GM12878 (cell line): ENCODE data around the gene SSH2. TPM values are rescaled to one million over a fixed set of nuclear protein-coding genes. Genes with fewer than 3 reads are reported as not detected.

Experiments used
- ATAC-seq: fragments of 200-7000 bp; cut with Tn5 transposase; 3 replicates; pipeline ENCODE4 v1.9.1; 2020; ENCODE audit warnings: mild to moderate bottlenecking, moderate library complexity
- BruUV-seq: library from RNA; stranded (reverse); fragments of 400-500 nt; replicated peaks from 2 replicates; lab custom pipeline; 2021; lab: Mats Ljungman, UMichigan
- CTCF ChIA-PET: fragments of 300-600 bp; sonication (Branson Sonifier 250); formaldehyde crosslinking; extraction: SDS; loops from one replicate; lab custom pipeline; 2021; ENCODE audit warnings: inconsistent platforms; lab: Yijun Ruan, JAX
- POLR2A ChIA-PET: fragments of 350-600 bp; formaldehyde crosslinking; extraction: SDS; loops from one replicate; lab custom pipeline; 2021; ENCODE audit warnings: inconsistent platforms; lab: Charles Lee
- RAD21 ChIA-PET: fragments of 300-600 bp; sonication (Branson Sonifier 250); formaldehyde crosslinking; loops from one replicate; lab custom pipeline; 2023; ENCODE audit warnings: antibody characterized with exemption; ENCODE audit not compliant: unreplicated experiment; lab: Charles Lee
- SMC1A ChIA-PET: fragments of 300-600 bp; sonication (Branson Sonifier 250); formaldehyde crosslinking; loops from one replicate; lab custom pipeline; 2023; ENCODE audit not compliant: unreplicated experiment, uncharacterized antibody; lab: Charles Lee
- DNase-seq: peaks from one replicate; pipeline ENCODE4 v3.0.0-alpha.2; 2011; ENCODE audit warnings: low read depth, low spot score
- FAIRE-seq: peaks from 3 replicates; lab custom pipeline; 2011; peaks lifted over from hg19 to GRCh38; lab: Jason Lieb, UNC
- H2AFZ ChIP-seq: 2 replicates; pipeline ENCODE4 v1.6.0; 2011; ENCODE audit warnings: low read depth, low read length, control low read depth; ENCODE audit not compliant: control insufficient read depth
- H3K27ac ChIP-seq: 2 replicates; pipeline ENCODE4 v1.5.1; 2011; ENCODE audit warnings: control low read depth; ENCODE audit not compliant: control insufficient read depth, insufficient read depth
- H3K27me3 ChIP-seq, 2 experiments: replicated peaks in 1 of 2; 2 replicates each; pipeline versions ENCODE4 v1.6.0 to v1.6.1; 2011; ENCODE audit warnings: low read length in 1 of 2; ENCODE audit not compliant: control insufficient read depth in 2 of 2, insufficient read depth in 2 of 2
- H3K36me3 ChIP-seq, 2 experiments: 2 replicates each; pipeline ENCODE4 v1.5.1; 2011; ENCODE audit warnings: low read length in 1 of 2; ENCODE audit not compliant: control insufficient read depth in 2 of 2, insufficient read depth in 2 of 2
- H3K4me1 ChIP-seq: 2 replicates; pipeline ENCODE4 v1.6.1; 2011; ENCODE audit warnings: mild to moderate bottlenecking, low read length, moderate library complexity, mixed read lengths; ENCODE audit not compliant: control insufficient read depth, insufficient read depth
- H3K4me2 ChIP-seq: 2 replicates; pipeline ENCODE4 v1.6.0; 2011; ENCODE audit warnings: control low read depth; ENCODE audit not compliant: control insufficient read depth, insufficient read depth
- H3K4me3 ChIP-seq: fragments of 200-600 bp; sonication (generic); 2 replicates; pipeline ENCODE4 v1.5.1; 2016
- H3K79me2 ChIP-seq: 2 replicates; pipeline ENCODE4 v1.6.0; 2011; ENCODE audit warnings: low read length; ENCODE audit not compliant: control insufficient read depth, insufficient read depth
- H3K9ac ChIP-seq: 2 replicates; pipeline ENCODE4 v1.8.0; 2011; ENCODE audit warnings: low read length, control low read depth, mixed read lengths; ENCODE audit not compliant: control insufficient read depth, insufficient read depth
- H3K9me3 ChIP-seq: replicated peaks from 3 replicates; pipeline ENCODE4 v1.5.1; 2011; ENCODE audit warnings: mild to moderate bottlenecking, low read length; ENCODE audit not compliant: control insufficient read depth, insufficient read depth
- H4K20me1 ChIP-seq: 2 replicates; pipeline ENCODE4 v1.6.0; 2011; ENCODE audit not compliant: control insufficient read depth, insufficient read depth
- BHLHE40 ChIP-seq, 2 experiments: fragments of 450-650 bp in 1 of 2; IDR thresholded peaks; 2 replicates each; pipeline ENCODE4 v1.6.1; 2011 to 2017; ENCODE audit warnings: low read depth in 2 of 2, borderline replicate concordance in 1 of 2, improper control_type of control experiment in 1 of 2, low read length in 1 of 2, mild to moderate bottlenecking in 1 of 2
- ELK1 ChIP-seq: IDR thresholded peaks from 2 replicates; pipeline ENCODE4 v1.6.1; 2012; ENCODE audit warnings: low read depth, low read length, improper control_type of control experiment
- GATAD2B ChIP-seq: fragments of 450-650 bp; conservative IDR thresholded peaks from 2 replicates; pipeline ENCODE4 v1.6.1; 2017; ENCODE audit warnings: low read depth, mild to moderate bottlenecking, moderate library complexity
- NR2C1 ChIP-seq: fragments of 450-650 bp; IDR thresholded peaks from 2 replicates; pipeline ENCODE4 v1.6.1; 2017; ENCODE audit warnings: antibody characterized with exemption, mild to moderate bottlenecking, moderate library complexity
- PRDM15 ChIP-seq: fragments of 450-650 bp; formaldehyde crosslinking; IDR thresholded peaks from 2 replicates; pipeline ENCODE4 v1.4.0; 2020; ENCODE audit warnings: mild to moderate bottlenecking, moderate library complexity
- RAD21 ChIP-seq: IDR thresholded peaks from 2 replicates; pipeline ENCODE4 v1.6.1; 2011; ENCODE audit warnings: mild to moderate bottlenecking, low read depth, low read length, moderate library complexity; ENCODE audit not compliant: insufficient read depth
- TCF3 ChIP-seq: IDR thresholded peaks from 2 replicates; pipeline ENCODE4 v1.6.1; 2012; ENCODE audit warnings: low read depth, mild to moderate bottlenecking, low read length, borderline replicate concordance; ENCODE audit not compliant: insufficient read depth
- TCF7 ChIP-seq: IDR thresholded peaks from 2 replicates; pipeline ENCODE4 v1.6.1; 2014; ENCODE audit warnings: antibody characterized with exemption, borderline replicate concordance
- ZZZ3 ChIP-seq: IDR thresholded peaks from 2 replicates; pipeline ENCODE4 v1.6.1; 2011; ENCODE audit warnings: low read depth; ENCODE audit not compliant: control insufficient read depth, insufficient read length
- WGBS: methylation state at CpG from one replicate; pipeline ENCODE4 v1.1.6; 2016; ENCODE audit warnings: low lambda C conversion rate; ENCODE audit not compliant: insufficient replicate concordance, insufficient coverage; ENCODE audit errors: missing lambda C conversion rate; 5-methylcytosine and 5-hydroxymethylcytosine counted together
- in situ Hi-C: fragments of 300-500 bp; cut with MboI; formaldehyde crosslinking; loops from 9 replicates; pipeline ENCODE4 v1.14.3; 2018; ENCODE audit warnings: mixed read lengths
- intact Hi-C: fragments of 100-400 bp; cut with micrococcal nuclease; formaldehyde crosslinking; loops from one replicate; pipeline ENCODE4 v1.14.2; 2022; ENCODE audit not compliant: unreplicated experiment
- polyA plus RNA-seq, 11 experiments: library from polyadenylated mRNA; depleted of rRNA in 4 of 11; unstranded in 6 of 11; stranded (reverse) in 5 of 11; fragments of >200 nt; fragmentation: Nextera tagmentation in 4 of 11; fragmentation: Illumina TruSeq in 1 of 11; extraction: Ambion mirVana in 4 of 11; extraction: Trizol in 1 of 11; gene quantifications; 1 replicate in 1 of 11; 2 replicates in 10 of 11; pipeline versions ENCODE4 v1.2.1 to v1.2.3, GENCODE V29; 2011 to 2016; ENCODE audit warnings: inconsistent platforms in 2 of 11, missing spikeins in 2 of 11, low read depth in 1 of 11
- total RNA-seq, 4 experiments: library from RNA; depleted of rRNA in 3 of 4; stranded (reverse); fragments of >200 nt in 3 of 4; fragmentation: Illumina TruSeq in 1 of 4; extraction: Trizol in 1 of 4; gene quantifications; 2 replicates each; pipeline versions ENCODE4 v1.2.1 to v1.2.3, GENCODE V29; 2013 to 2021
- TF ChIP-seq, protein P1 (sequence below): fragments of 150-350 bp; IDR thresholded peaks from 2 replicates; pipeline ENCODE4 v1.6.1; 2016; ENCODE audit warnings: low read depth, low read length

SSH2 gene
- total and polyA plus RNA-seq, 10 of the 15 experiments (the other 5 are each of a cell fraction or from before 2014, with no cell fraction given) = 9.3 to 65.9 (median 34.0) TPM

GRCh38 chr17:29592850-29593551, 337.0 kb downstream of the SSH2 start, which contains the start of gene ANKRD13B (continued):
- TF ChIP-seq, protein P1, sequence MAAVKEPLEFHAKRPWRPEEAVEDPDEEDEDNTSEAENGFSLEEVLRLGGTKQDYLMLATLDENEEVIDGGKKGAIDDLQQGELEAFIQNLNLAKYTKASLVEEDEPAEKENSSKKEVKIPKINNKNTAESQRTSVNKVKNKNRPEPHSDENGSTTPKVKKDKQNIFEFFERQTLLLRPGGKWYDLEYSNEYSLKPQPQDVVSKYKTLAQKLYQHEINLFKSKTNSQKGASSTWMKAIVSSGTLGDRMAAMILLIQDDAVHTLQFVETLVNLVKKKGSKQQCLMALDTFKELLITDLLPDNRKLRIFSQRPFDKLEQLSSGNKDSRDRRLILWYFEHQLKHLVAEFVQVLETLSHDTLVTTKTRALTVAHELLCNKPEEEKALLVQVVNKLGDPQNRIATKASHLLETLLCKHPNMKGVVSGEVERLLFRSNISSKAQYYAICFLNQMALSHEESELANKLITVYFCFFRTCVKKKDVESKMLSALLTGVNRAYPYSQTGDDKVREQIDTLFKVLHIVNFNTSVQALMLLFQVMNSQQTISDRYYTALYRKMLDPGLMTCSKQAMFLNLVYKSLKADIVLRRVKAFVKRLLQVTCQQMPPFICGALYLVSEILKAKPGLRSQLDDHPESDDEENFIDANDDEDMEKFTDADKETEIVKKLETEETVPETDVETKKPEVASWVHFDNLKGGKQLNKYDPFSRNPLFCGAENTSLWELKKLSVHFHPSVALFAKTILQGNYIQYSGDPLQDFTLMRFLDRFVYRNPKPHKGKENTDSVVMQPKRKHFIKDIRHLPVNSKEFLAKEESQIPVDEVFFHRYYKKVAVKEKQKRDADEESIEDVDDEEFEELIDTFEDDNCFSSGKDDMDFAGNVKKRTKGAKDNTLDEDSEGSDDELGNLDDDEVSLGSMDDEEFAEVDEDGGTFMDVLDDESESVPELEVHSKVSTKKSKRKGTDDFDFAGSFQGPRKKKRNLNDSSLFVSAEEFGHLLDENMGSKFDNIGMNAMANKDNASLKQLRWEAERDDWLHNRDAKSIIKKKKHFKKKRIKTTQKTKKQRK = no peak
- TF ChIP-seq GATAD2B (peak; percentile 55), NR2C1 (peak; percentile 68), TCF7 (no peak)

- H3K79me2 ChIP-seq = peaks cover 24% of the 10 kb centered on the region
- no peaks in the 10 kb centered on the region for H3K9me3 ChIP-seq
- DNase-seq (no peak), FAIRE-seq (peak; percentile 62), ATAC-seq (peak; percentile 71)
- 19% methylated on average over 25 of the region's 25 CpGs for WGBS
- ChIA-PET CTCF (interaction anchor here (0.6 to 5.0 kb wide), 28 partner anchors 9 to 699 kb away, joined by 3 to 72 read pairs (median 4); partner anchors contain the start of genes TAOK1 and TP53I13), SMC1A (interaction anchor here (0.7 to 3.0 kb wide), 8 partner anchors 8 to 222 kb away, joined by 3 to 17 read pairs (median 6); no protein-coding TSS in a partner anchor), RAD21 (interaction anchor here (0.6 to 2.9 kb wide), 11 partner anchors 11 to 468 kb away, joined by 3 to 20 read pairs (median 4); no protein-coding TSS in a partner anchor), POLR2A (interaction anchor here (0.6 to 1.4 kb wide), 3 partner anchors 11 to 22 kb away, joined by 3 to 9 read pairs (median 4); no protein-coding TSS in a partner anchor)
- BruUV-seq = no TSS peak
- H3K4me3 ChIP-seq = no peak overlapping the region
- H3K4me1 ChIP-seq = peaks cover 41% of the 10 kb centered on the region
- peak overlapping the region; percentile 100 for H3K4me2 ChIP-seq
- H4K20me1 ChIP-seq = no peaks in the 10 kb centered on the region
- no peak overlapping the region for H3K27ac ChIP-seq
- in situ Hi-C loops (no loop called here), intact Hi-C loops (loop anchor here (1.0 to 10.0 kb wide), 2 partner anchors 12 to 227 kb away; no protein-coding TSS in a partner anchor)
- no peak overlapping the region for H3K9ac ChIP-seq
- H2AFZ ChIP-seq = peak overlapping the region; percentile 95
- no peaks in the 10 kb centered on the region for H3K36me3 ChIP-seq
- H3K27me3 ChIP-seq = no peaks in the 10 kb centered on the region; a peak in 1 of 4 replicates
- TF ChIP-seq RAD21 = peak; percentile 76
- TF ChIP-seq PRDM15 = no peak
- TF ChIP-seq ELK1 = no peak
- no peak for TF ChIP-seq ZZZ3
- peak; percentile 86 for TF ChIP-seq TCF3
- peak; percentile 37 to 61; a peak in 2 of 4 replicates for TF ChIP-seq BHLHE40 (IDR thresholded peaks at IDR 0.05; ENCODE audit: borderline replicate concordance in 1 of 2, low read depth in 2 of 2, low read length in 1 of 2)
Measured at GRCh38 chr17:29591737-29592608, 338.1 kb downstream of the SSH2 start.
